GM21526 (cell line): ENCODE measurements around the gene AKAP9.
"Not testable (repeated sequence)": the region's sequence is repeated elsewhere in the genome, so short reads cannot be mapped to it uniquely, and the experiment has no call there.

ENCODE experiments used
- ATAC-seq: cut with Tn5 transposase; IDR thresholded peaks from one replicate; pipeline ENCODE4 v1.9.1; 2021; ENCODE audit warnings: moderate library complexity; ENCODE audit not compliant: unreplicated experiment, low FRiP score

AKAP9 gene

GRCh38 chr7:91940572-91941341, at the start of gene AKAP9:
Gene AKAP9 (plus strand): TSS chr7:91940862. CDS start chr7:91941100, 238 bp downstream.
- ATAC-seq: peak; percentile 97

DNA sequence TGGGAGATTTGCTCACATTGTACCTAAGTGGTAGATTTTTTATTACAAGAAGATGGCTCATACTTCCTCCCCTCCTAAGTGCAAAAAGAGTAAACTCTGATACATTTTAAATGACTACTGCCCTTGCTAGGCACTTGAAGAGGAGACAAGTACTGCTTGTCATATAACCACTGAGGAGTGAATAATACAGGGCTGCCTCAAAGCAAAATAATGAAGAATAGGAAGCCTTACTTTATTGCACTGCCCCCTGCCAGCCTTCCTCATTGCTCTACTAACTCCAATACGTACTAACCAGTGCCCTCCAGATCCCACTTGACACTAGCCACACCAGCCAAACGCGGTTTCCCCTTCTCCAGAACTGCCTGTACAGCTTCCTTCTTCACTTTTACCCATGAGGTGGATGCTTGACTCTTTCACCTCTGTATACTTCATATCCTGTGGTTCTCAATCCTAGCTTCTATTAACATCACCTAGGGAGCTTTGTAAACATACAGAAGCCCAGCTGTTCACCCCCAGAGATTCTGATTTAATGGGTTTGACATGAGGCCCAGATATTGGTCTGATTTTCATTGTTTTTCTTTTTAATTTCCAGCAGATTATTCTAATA, 48.5 kb upstream of the AKAP9 start:
- ATAC-seq: no peak

- no peak for ATAC-seq
Observed at GRCh38 chr7:91892821-91893340, 47.8 kb upstream of the AKAP9 start.

DNA sequence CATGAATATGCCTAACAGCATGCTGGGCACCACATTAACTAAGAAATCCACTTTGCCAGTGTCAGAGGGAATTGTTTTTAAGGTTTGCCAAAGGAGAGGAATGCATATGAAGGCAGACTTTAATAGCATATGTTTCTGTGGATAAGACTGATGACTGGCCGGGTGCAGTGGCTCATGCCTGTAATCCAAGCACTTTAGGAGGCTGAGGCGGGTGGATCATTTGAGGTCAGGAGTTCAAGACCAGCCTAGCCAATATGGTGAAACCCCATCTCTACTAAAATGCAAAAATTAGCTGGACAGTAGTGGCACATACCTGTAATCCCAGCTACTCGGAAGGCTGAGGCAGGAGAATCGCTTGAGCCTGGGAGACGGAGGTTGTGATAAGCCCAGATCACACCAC, 47.0 kb upstream of the AKAP9 start:
- ATAC-seq: not testable (repeated sequence)

- no peak for ATAC-seq
Observed at GRCh38 chr7:91894781-91895480, 45.7 kb upstream of the AKAP9 start.

- no peak for ATAC-seq
Observed at GRCh38 chr7:91898240-91898992, 42.2 kb upstream of the AKAP9 start.

- no peak for ATAC-seq
Observed at GRCh38 chr7:91899563-91899962, 41.1 kb upstream of the AKAP9 start.

- ATAC-seq: no peak
Observed at GRCh38 chr7:91910171-91910570, 30.5 kb upstream of the AKAP9 start.

GRCh38 chr7:91911121-91911520, 29.5 kb upstream of the AKAP9 start:
- ATAC-seq: no peak

DNA sequence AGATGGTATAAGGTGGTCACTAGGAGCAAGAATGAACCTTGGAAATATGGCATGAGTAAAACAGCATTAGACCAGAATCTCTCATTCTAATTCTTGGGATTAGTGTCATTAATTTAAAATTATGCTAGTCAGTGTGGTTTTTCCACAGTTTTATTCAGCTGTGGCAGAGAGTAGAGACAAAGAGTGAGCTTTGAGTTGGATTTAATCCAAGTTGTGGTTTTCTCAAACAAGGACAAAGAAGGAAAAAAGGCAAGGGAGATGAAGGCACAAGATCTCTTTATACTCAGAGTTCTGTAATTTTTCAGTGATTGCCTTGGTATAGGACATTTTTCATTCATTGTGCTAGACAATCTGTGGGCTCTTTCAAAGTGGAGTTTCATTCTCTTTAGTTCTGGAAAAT, 28.2 kb upstream of the AKAP9 start:
- no peak for ATAC-seq

GRCh38 chr7:91913612-91914011, 27.1 kb upstream of the AKAP9 start:
- no peak for ATAC-seq

GRCh38 chr7:91915401-91916050, 25.1 kb upstream of the AKAP9 start:
- no peak for ATAC-seq

DNA sequence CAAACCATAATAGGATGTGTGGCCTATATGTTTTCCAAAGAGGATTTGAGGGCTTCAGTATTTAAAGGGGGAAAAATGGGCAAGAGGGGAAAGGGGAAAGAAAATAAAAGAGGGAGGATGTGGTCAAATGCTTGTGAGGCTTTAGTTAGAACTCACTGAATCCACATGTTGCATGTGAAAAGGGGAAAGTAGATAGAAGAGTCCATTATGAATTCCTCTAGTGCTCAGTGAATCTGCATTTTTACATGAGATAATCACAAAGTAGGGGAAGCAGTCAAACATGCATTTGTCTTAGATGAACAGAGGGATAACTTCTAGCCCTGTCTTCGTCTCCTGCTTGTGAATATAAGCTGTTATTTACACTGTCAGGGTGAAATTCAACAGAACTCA, 24.6 kb upstream of the AKAP9 start:
- no peak for ATAC-seq

- no peak for ATAC-seq
Observed at GRCh38 chr7:91918356-91918755, 22.3 kb upstream of the AKAP9 start.

GRCh38 chr7:91922857-91923256, 17.8 kb upstream of the AKAP9 start:
- ATAC-seq: no peak

GRCh38 chr7:91927912-91928311, 12.8 kb upstream of the AKAP9 start:
- ATAC-seq: no peak

DNA sequence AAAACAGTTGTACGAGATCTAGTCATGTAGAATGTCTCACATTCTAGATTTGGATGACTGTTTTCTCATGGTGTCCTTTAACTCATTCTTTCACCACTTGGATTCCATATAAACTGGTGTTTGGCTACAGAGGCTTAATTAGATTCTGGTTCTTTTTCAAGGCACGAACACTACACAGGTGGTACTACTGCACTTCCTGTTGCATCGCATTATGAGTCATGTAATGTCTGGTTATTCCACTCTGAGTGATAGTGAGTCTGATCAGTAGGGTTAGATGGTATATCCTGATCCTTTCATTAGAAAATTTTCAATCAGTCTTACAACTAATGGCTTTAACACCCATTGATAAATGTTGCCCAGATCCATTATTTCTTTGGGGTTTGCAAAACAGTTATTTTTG, 11.2 kb upstream of the AKAP9 start:
- ATAC-seq: peak; percentile 89

GRCh38 chr7:91940171-91940570, 491 bp upstream of the AKAP9 start:
- ATAC-seq: no peak

DNA sequence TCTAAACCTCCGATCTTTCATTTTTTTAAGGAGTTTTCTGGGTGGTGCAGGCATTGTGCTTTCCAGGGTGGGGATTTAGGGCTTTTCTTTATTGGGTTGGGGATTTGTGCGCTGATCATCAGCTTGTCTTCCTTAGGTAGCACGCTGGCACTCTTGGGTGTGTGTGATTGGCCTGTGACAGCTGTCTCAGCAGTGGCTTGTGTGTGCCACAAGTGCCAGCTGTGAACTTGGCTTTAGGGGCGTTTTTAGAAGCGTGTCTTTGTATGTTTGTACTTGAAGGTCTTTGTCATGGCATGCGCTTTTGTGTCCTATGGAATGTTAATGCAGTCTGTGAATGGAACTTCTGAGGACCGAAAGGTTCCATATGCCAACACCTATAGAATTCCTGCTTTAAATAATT, 788 bp downstream of the AKAP9 start:
- no peak for ATAC-seq

DNA sequence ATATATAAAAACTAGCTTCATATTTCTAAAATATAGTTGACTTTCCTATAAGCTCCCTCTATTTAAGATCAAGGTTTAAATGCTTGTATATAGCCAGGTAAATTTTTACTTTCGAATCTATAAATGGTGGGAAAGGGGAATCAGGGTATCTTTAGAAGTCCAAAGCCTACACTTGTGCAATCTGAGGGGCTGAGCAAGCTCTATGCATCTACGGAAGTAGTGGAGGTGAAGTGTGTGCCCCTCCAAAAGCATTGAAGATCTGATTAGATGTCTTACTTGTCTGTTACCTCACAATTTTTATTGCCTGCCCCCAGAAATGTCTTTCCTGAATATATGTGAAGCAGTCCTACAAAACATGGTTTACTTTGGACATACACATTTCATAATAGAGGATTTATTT, 1.6 kb downstream of the AKAP9 start:
- no peak for ATAC-seq
